HCT116 (cell line): Measurements from ENCODE around the gene LURAP1L. TPM values are rescaled to one million over a fixed set of nuclear protein-coding genes. Genes with fewer than 3 reads are reported as not detected.
A peak's percentile ranks its signal among the peaks of the same experiment; 100 is the strongest.

Experiments
- ATAC-seq: fragments of 200-7000 bp; cut with Tn5 transposase; 2 replicates; pipeline ENCODE4 v1.9.1; 2020; ENCODE audit warnings: mild to moderate bottlenecking, moderate library complexity
- BruUV-seq: library from RNA; stranded (reverse); fragments of 400-500 nt; replicated peaks from 2 replicates; lab custom pipeline; 2021; lab: Mats Ljungman, UMichigan
- CTCF ChIA-PET: fragments of 300-600 bp; sonication (Branson Sonifier 250); formaldehyde crosslinking; loops from one replicate; lab custom pipeline; 2021; ENCODE audit warnings: antibody characterized with exemption; lab: Charles Lee
- POLR2A ChIA-PET: fragments of 300-600, 350-600 bp; sonication (Branson Sonifier 250); formaldehyde crosslinking; loops from one replicate; lab custom pipeline; 2021; ENCODE audit warnings: antibody characterized with exemption; lab: Charles Lee
- RAD21 ChIA-PET, 2 experiments: fragments of 300-600 bp; sonication (Branson Sonifier 250); formaldehyde crosslinking; loops; one replicate each; lab custom pipeline; 2023; ENCODE audit warnings: low total read pairs in 2 of 2; ENCODE audit not compliant: uncharacterized antibody in 2 of 2, unreplicated experiment in 2 of 2, low non-redundant PET in 1 of 2; lab: Charles Lee
- DNase-seq: peaks from one replicate; pipeline ENCODE4 v3.0.0-alpha.2; 2010; ENCODE audit warnings: low read depth, low spot score
- H2AFZ ChIP-seq: fragments of 200-600 bp; shearing (Covaris generic), sonication (generic); 2 replicates; pipeline ENCODE4 v1.6.1; 2017; ENCODE audit warnings: low read depth, mixed run types, mixed read lengths, antibody characterized with exemption, low read length; ENCODE audit not compliant: poor library complexity, severe bottlenecking
- H3K27ac ChIP-seq: 2 replicates; pipeline ENCODE4 v1.5.1; 2012; ENCODE audit warnings: low read depth, low read length
- H3K27me3 ChIP-seq: fragments of 200-600 bp; sonication (generic); 2 replicates; pipeline ENCODE4 v1.6.1; 2016; ENCODE audit warnings: mixed run types, low read length, mixed read lengths; ENCODE audit not compliant: insufficient read depth
- H3K36me3 ChIP-seq, 2 experiments: fragments of 200-500 bp in 1 of 2; fragments of 200-600 bp in 1 of 2; sonication (Bioruptor generic) in 1 of 2; sonication (generic) in 1 of 2; 2 replicates each; pipeline versions ENCODE4 v1.5.1 to v1.6.1; 2014 to 2016; ENCODE audit warnings: low read length in 2 of 2, inconsistent platforms in 1 of 2, mixed read lengths in 1 of 2, mixed run types in 1 of 2; ENCODE audit not compliant: insufficient read depth in 2 of 2, control insufficient read depth in 1 of 2
- H3K4me1 ChIP-seq, 2 experiments: fragments of 200-600 bp in 1 of 2; sonication (generic) in 1 of 2; 2 replicates each; pipeline versions ENCODE4 v1.5.1 to v1.6.1; 2012 to 2017; ENCODE audit warnings: low read length in 2 of 2, inconsistent platforms in 1 of 2, mild to moderate bottlenecking in 1 of 2, mixed read lengths in 1 of 2, mixed run types in 1 of 2, moderate library complexity in 1 of 2; ENCODE audit not compliant: insufficient read depth in 2 of 2, control insufficient read depth in 1 of 2
- H3K4me2 ChIP-seq: fragments of 200-600 bp; sonication (generic); 2 replicates; pipeline ENCODE4 v1.6.1; 2017; ENCODE audit warnings: mixed run types, low read length, mixed read lengths
- H3K4me3 ChIP-seq, 2 experiments: fragments of 200-600 bp in 1 of 2; sonication (generic) in 1 of 2; replicated peaks in 1 of 2; 2 replicates each; pipeline ENCODE4 v1.5.1; 2011 to 2016; ENCODE audit warnings: low read length in 2 of 2, control low read depth in 1 of 2, low read depth in 1 of 2, mild to moderate bottlenecking in 1 of 2, mixed read lengths in 1 of 2, mixed run types in 1 of 2
- H3K79me2 ChIP-seq: fragments of 200-600 bp; sonication (generic); 2 replicates; pipeline ENCODE4 v1.6.1; 2017; ENCODE audit warnings: mild to moderate bottlenecking, mixed run types, low read length, moderate library complexity, mixed read lengths; ENCODE audit not compliant: insufficient read depth
- H3K9ac ChIP-seq: fragments of 200-600 bp; sonication (generic); 2 replicates; pipeline ENCODE4 v1.6.1; 2016; ENCODE audit warnings: low read length, mixed read lengths
- H3K9me2 ChIP-seq: fragments of 200-600 bp; sonication (generic), shearing (Covaris generic); 2 replicates; pipeline ENCODE4 v1.6.1; 2017; ENCODE audit warnings: mixed run types, mild to moderate bottlenecking, moderate library complexity; ENCODE audit not compliant: insufficient read depth
- H3K9me3 ChIP-seq, 2 experiments: fragments of 200-500 bp in 1 of 2; fragments of 200-600 bp in 1 of 2; sonication (Bioruptor generic) in 1 of 2; sonication (generic) in 1 of 2; 2 replicates each; pipeline ENCODE4 v1.6.1; 2014 to 2017; ENCODE audit warnings: low read length in 2 of 2, mixed read lengths in 2 of 2, inconsistent platforms in 1 of 2, low read depth in 1 of 2, mild to moderate bottlenecking in 1 of 2, mixed run types in 1 of 2, moderate library complexity in 1 of 2; ENCODE audit not compliant: control insufficient read depth in 1 of 2, insufficient read depth in 1 of 2
- H4K20me1 ChIP-seq: fragments of 200-600 bp; sonication (generic), shearing (Covaris generic); 2 replicates; pipeline ENCODE4 v1.6.1; 2017; ENCODE audit warnings: mixed run types, mild to moderate bottlenecking, moderate library complexity; ENCODE audit not compliant: insufficient read depth
- ELF1 ChIP-seq: IDR thresholded peaks from 2 replicates; pipeline ENCODE4 v1.6.1; 2012; ENCODE audit warnings: low read depth, borderline replicate concordance
- EZH2 ChIP-seq: fragments of 200-600 bp; sonication (generic); IDR thresholded peaks from 2 replicates; pipeline ENCODE4 v1.6.1; 2017; ENCODE audit warnings: antibody characterized with exemption, mixed run types
- EZH2phosphoT487 ChIP-seq: fragments of 200-600 bp; IDR thresholded peaks from 2 replicates; pipeline ENCODE4 v1.6.1; 2018; ENCODE audit warnings: antibody characterized with exemption, borderline replicate concordance
- FOSL1 ChIP-seq: IDR thresholded peaks from 2 replicates; pipeline ENCODE4 v1.6.1; 2012; ENCODE audit warnings: low read depth
- JUND ChIP-seq: IDR thresholded peaks from 2 replicates; pipeline ENCODE4 v1.6.1; 2012
- POLR2AphosphoS5 ChIP-seq: IDR thresholded peaks from 2 replicates; pipeline ENCODE4 v1.6.1; 2011; ENCODE audit warnings: mild to moderate bottlenecking, low read depth, low read length, moderate library complexity
- RAD21 ChIP-seq: IDR thresholded peaks from 2 replicates; pipeline ENCODE4 v1.6.1; 2012; ENCODE audit warnings: low read depth, mild to moderate bottlenecking
- SIN3A ChIP-seq: IDR thresholded peaks from 2 replicates; pipeline ENCODE4 v1.6.1; 2012; ENCODE audit warnings: low read depth
- SRF ChIP-seq: IDR thresholded peaks from 2 replicates; pipeline ENCODE4 v1.6.1; 2012; ENCODE audit warnings: low read depth
- TCF7L2 ChIP-seq: IDR thresholded peaks from 2 replicates; pipeline ENCODE4 v1.7.0; 2011; ENCODE audit warnings: borderline replicate concordance, inconsistent platforms; ENCODE audit not compliant: insufficient read depth, insufficient read length; ENCODE audit errors: extremely low read depth
- YY1 ChIP-seq: IDR thresholded peaks from 2 replicates; pipeline ENCODE4 v1.6.1; 2011; ENCODE audit warnings: low read length, low read depth, moderate library complexity, mild to moderate bottlenecking; ENCODE audit not compliant: insufficient replicate concordance; ENCODE audit errors: extremely low read depth
- ZNF274 ChIP-seq: fragments of 200-500 bp; sonication (Bioruptor generic); IDR thresholded peaks from 2 replicates; pipeline ENCODE4 v1.6.1; 2014; ENCODE audit warnings: mild to moderate bottlenecking, low read depth, low read length, inconsistent platforms
- intact Hi-C: fragments of 100-400 bp; cut with micrococcal nuclease; formaldehyde crosslinking; loops from 2 replicates; pipeline ENCODE4 v1.10.0; 2022
- total RNA-seq: library from RNA; stranded (reverse); gene quantifications from one replicate; pipeline ENCODE4 v1.2.1, GENCODE V29; 2021; ENCODE audit not compliant: unreplicated experiment
- TF ChIP-seq, protein P1 (sequence below): IDR thresholded peaks from 2 replicates; pipeline ENCODE4 v1.6.1; 2012; ENCODE audit warnings: low read depth
- TF ChIP-seq, protein P2 (sequence below): IDR thresholded peaks from 2 replicates; pipeline ENCODE4 v1.6.1; 2012
- TF ChIP-seq, protein P3 (sequence below): IDR thresholded peaks from 2 replicates; pipeline ENCODE4 v1.6.1; 2011; ENCODE audit warnings: mild to moderate bottlenecking, low read length, moderate library complexity; ENCODE audit not compliant: insufficient replicate concordance; ENCODE audit errors: extremely low read depth

Gene LURAP1L
- total RNA-seq, 1 experiment from 2014 or later = 13.3 TPM

DNA sequence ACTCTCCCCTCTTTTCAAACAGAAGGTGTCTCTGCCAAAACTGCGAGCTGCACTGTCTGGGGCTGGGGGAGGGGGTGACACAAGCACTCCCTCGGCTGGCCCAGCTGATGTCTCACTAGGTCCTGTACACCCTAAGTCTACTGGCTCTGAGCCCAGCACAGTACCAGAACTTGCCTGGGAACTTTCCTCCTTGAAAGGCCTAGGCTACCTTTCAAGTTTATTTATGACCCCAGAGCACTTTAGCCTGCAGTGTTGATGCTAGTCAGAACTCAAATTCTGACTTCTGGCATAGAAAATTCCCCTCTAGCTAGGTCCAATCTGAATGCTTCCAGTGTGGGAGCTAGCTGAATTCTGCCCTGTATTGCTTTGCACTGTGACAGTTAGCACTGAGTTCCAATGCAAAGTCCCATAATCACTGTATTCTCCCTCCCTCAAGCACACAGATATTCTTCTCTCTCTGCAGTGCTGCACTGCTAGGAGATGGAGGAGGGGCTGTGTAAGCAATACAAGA lies 10.5 kb downstream of the LURAP1L start (continued):
- TF ChIP-seq YY1 (no peak), ELF1 (no peak), FOSL1 (0 out of 2 replicates have a peak, but pooled peaks have one; percentile 9), ZNF274 (no peak)
- TF ChIP-seq, protein P1, sequence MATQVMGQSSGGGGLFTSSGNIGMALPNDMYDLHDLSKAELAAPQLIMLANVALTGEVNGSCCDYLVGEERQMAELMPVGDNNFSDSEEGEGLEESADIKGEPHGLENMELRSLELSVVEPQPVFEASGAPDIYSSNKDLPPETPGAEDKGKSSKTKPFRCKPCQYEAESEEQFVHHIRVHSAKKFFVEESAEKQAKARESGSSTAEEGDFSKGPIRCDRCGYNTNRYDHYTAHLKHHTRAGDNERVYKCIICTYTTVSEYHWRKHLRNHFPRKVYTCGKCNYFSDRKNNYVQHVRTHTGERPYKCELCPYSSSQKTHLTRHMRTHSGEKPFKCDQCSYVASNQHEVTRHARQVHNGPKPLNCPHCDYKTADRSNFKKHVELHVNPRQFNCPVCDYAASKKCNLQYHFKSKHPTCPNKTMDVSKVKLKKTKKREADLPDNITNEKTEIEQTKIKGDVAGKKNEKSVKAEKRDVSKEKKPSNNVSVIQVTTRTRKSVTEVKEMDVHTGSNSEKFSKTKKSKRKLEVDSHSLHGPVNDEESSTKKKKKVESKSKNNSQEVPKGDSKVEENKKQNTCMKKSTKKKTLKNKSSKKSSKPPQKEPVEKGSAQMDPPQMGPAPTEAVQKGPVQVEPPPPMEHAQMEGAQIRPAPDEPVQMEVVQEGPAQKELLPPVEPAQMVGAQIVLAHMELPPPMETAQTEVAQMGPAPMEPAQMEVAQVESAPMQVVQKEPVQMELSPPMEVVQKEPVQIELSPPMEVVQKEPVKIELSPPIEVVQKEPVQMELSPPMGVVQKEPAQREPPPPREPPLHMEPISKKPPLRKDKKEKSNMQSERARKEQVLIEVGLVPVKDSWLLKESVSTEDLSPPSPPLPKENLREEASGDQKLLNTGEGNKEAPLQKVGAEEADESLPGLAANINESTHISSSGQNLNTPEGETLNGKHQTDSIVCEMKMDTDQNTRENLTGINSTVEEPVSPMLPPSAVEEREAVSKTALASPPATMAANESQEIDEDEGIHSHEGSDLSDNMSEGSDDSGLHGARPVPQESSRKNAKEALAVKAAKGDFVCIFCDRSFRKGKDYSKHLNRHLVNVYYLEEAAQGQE = no peak

DNA sequence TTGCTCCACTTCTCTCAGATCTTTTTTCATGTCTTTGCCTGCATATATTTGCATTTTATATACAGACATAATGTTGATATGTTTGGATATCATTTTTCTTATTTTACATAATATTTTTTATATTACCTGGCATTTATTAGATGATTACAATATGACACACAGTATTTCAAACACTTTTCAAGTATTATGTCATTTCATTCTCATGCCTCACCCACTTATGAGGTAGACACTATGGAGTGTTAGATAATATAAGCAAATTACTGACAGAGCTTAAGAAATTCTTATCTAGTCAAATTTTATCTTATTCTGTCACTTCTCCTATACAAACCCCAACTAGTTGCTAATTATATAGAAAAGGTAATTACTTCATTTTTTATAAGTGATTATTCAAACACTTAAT lies 11.1 kb downstream of the LURAP1L start:
- Histone ChIP-seq H2AFZ (no peak overlapping the region), H3K79me2 (no peaks in the 10 kb centered on the region), H3K4me2 (peak overlapping the region; percentile 72), H3K9me3 (no peaks in the 10 kb centered on the region), H3K36me3 (no peaks in the 10 kb centered on the region), H4K20me1 (no peaks in the 10 kb centered on the region), H3K4me3 (no peak overlapping the region), H3K27ac (peak overlapping the region; percentile 97), H3K27me3 (no peaks in the 10 kb centered on the region), H3K4me1 (peaks cover 29 to 31% of the 10 kb centered on the region in 2 experiments), H3K9me2 (no peaks in the 10 kb centered on the region), H3K9ac (no peak overlapping the region)
- CTCF ChIA-PET = no interaction called here
- TF ChIP-seq, protein P2, sequence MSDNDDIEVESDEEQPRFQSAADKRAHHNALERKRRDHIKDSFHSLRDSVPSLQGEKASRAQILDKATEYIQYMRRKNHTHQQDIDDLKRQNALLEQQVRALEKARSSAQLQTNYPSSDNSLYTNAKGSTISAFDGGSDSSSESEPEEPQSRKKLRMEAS = no peak
- TF ChIP-seq ZNF274 = no peak
- TF ChIP-seq JUND = no peak
- no peak for TF ChIP-seq SRF
- no peak for TF ChIP-seq YY1
- TF ChIP-seq, protein P3, sequence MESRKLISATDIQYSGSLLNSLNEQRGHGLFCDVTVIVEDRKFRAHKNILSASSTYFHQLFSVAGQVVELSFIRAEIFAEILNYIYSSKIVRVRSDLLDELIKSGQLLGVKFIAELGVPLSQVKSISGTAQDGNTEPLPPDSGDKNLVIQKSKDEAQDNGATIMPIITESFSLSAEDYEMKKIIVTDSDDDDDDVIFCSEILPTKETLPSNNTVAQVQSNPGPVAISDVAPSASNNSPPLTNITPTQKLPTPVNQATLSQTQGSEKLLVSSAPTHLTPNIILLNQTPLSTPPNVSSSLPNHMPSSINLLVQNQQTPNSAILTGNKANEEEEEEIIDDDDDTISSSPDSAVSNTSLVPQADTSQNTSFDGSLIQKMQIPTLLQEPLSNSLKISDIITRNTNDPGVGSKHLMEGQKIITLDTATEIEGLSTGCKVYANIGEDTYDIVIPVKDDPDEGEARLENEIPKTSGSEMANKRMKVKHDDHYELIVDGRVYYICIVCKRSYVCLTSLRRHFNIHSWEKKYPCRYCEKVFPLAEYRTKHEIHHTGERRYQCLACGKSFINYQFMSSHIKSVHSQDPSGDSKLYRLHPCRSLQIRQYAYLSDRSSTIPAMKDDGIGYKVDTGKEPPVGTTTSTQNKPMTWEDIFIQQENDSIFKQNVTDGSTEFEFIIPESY = no peak
- TF ChIP-seq EZH2phosphoT487 = no peak
- TF ChIP-seq ELF1 = no peak
- no peak for TF ChIP-seq RAD21
- TF ChIP-seq TCF7L2 = no peak
- no peak for TF ChIP-seq EZH2
- no peak for TF ChIP-seq POLR2AphosphoS5
- no peak for TF ChIP-seq SIN3A
- no TSS peak for BruUV-seq
- RAD21 ChIA-PET = no interaction called here
- POLR2A ChIA-PET = interaction anchor here (0.8 to 2.5 kb wide), 3 partner anchors 10 to 29 kb away, joined by 3 to 21 read pairs (median 14); partner anchors contain the start of gene LURAP1L
- DNase-seq = no peak
- ATAC-seq = no peak
- intact Hi-C loops = no loop called here
